ENCODE data around the gene MITF. TPM values are rescaled to one million over a fixed set of nuclear protein-coding genes. Genes with fewer than 3 reads are reported as not detected.
A peak's percentile ranks its signal among the peaks of the same experiment; 100 is the strongest.

The MITF gene
- not detected in 2 replicates for total RNA-seq (2014; rRNA removed; shearing (Covaris generic))
- not detected in 2 replicates for total RNA-seq (2022)
- Bru-seq, nascent RNA: percentile 5 among the genes with signal in this experiment
- percentile 1 among the genes with signal in this experiment for BruChase-seq, experiment 1, labeled RNA remaining after a 6-hour chase
- BruChase-seq, experiment 2, labeled RNA remaining after a 2-hour chase: percentile 1 among the genes with signal in this experiment
- long read RNA-seq: 0 reads

- CTCF ChIA-PET (ENCODE audit: unreplicated experiment): no interaction called here
- H4K20me1 ChIP-seq (ENCODE audit: insufficient read depth, low read length): no peaks in the 10 kb centered on the region
- BruUV-seq (replicated peaks): no TSS peak
- no peak for TF ChIP-seq EZH2phosphoT487 (IDR thresholded peaks at IDR 0.05; ENCODE audit: borderline replicate concordance, low read depth, low read length)
- no peak for TF ChIP-seq CTCF (conservative IDR thresholded peaks at IDR 0.05; ENCODE audit: low read length)
- no peak within 1 kb of the TSS for H2AFZ ChIP-seq (ENCODE audit: low read length)
- no peaks in the 10 kb centered on the region for H3K4me1 ChIP-seq (ENCODE audit: insufficient read depth, low read length, poor library complexity, severe bottlenecking)
- POLR2A ChIA-PET: no interaction called here
- no peak within 1 kb of the TSS for H3K4me2 ChIP-seq (ENCODE audit: low read length)
- no peak for DNase-seq (ENCODE audit: low spot score)
- no peaks in the 10 kb centered on the region; the same call in 1 of the 2 replicates for H3K9me2 ChIP-seq (ENCODE audit: insufficient read depth, low read length)
- intact Hi-C loops (cut with micrococcal nuclease; ENCODE audit: unreplicated experiment): no loop called here
- H3K27ac ChIP-seq (ENCODE audit: low read depth, low read length, poor library complexity, severe bottlenecking): no peak within 1 kb of the TSS
- H3K36me3 ChIP-seq (ENCODE audit: insufficient read depth, low read length): no peaks in the 10 kb centered on the region
- H3K79me2 ChIP-seq (ENCODE audit: insufficient read depth, low read depth, low read length): no peaks in the 10 kb centered on the region
- H3K4me3 ChIP-seq (ENCODE audit: low read depth, low read length, poor library complexity, severe bottlenecking): no peak within 1 kb of the TSS
- no peaks in the 10 kb centered on the region for H3K9me3 ChIP-seq (ENCODE audit: low read length)
Measured at GRCh38 chr3:69739204-69740102, at the start of gene MITF. Gene MITF, plus strand, starts transcription at chr3:69739464. Its CDS starts 134 bp downstream, at chr3:69739598.

GRCh38 chr3:69691860-69692259, 47.4 kb upstream of the MITF start:
- no peaks in the 10 kb centered on the region for H3K79me2 ChIP-seq (ENCODE audit: insufficient read depth, low read depth, low read length)
- TF ChIP-seq CTCF (conservative IDR thresholded peaks at IDR 0.05; ENCODE audit: low read length): no peak
- no peak for TF ChIP-seq EZH2phosphoT487 (IDR thresholded peaks at IDR 0.05; ENCODE audit: borderline replicate concordance, low read depth, low read length)
- BruUV-seq (replicated peaks): no TSS peak
- no peak overlapping the region for H3K4me2 ChIP-seq (ENCODE audit: low read length)
- H3K4me1 ChIP-seq (ENCODE audit: insufficient read depth, low read length, poor library complexity, severe bottlenecking): no peaks in the 10 kb centered on the region
- no peak overlapping the region for H3K27ac ChIP-seq (ENCODE audit: low read depth, low read length, poor library complexity, severe bottlenecking)
- H3K9me3 ChIP-seq (ENCODE audit: low read length): no peaks in the 10 kb centered on the region
- no peak overlapping the region for H2AFZ ChIP-seq (ENCODE audit: low read length)
- POLR2A ChIA-PET: interaction anchor here (0.7 kb wide), 1 partner anchor 28 kb away, joined by 4 read pairs; no protein-coding TSS in a partner anchor
- no peak for DNase-seq (ENCODE audit: low spot score)
- no peaks in the 10 kb centered on the region for H3K9me2 ChIP-seq (ENCODE audit: insufficient read depth, low read length)
- no peaks in the 10 kb centered on the region for H4K20me1 ChIP-seq (ENCODE audit: insufficient read depth, low read length)
- H3K36me3 ChIP-seq (ENCODE audit: insufficient read depth, low read length): no peaks in the 10 kb centered on the region
- CTCF ChIA-PET (ENCODE audit: unreplicated experiment): no interaction called here
- intact Hi-C loops (cut with micrococcal nuclease; ENCODE audit: unreplicated experiment): no loop called here
- no peak overlapping the region for H3K4me3 ChIP-seq (ENCODE audit: low read depth, low read length, poor library complexity, severe bottlenecking)

GRCh38 chr3:69692761-69693160, 46.5 kb upstream of the MITF start:
- CTCF ChIA-PET (ENCODE audit: unreplicated experiment): no interaction called here

More at GRCh38 chr3:69692761-69693160, 46.5 kb upstream of the MITF start:
- Histone ChIP-seq H4K20me1 (ENCODE audit: insufficient read depth, low read length) (no peaks in the 10 kb centered on the region), H2AFZ (ENCODE audit: low read length) (no peak overlapping the region), H3K36me3 (ENCODE audit: insufficient read depth, low read length) (no peaks in the 10 kb centered on the region), H3K4me3 (ENCODE audit: low read depth, low read length, poor library complexity, severe bottlenecking) (no peak overlapping the region), H3K9me3 (ENCODE audit: low read length) (no peaks in the 10 kb centered on the region), H3K79me2 (ENCODE audit: insufficient read depth, low read depth, low read length) (no peaks in the 10 kb centered on the region), H3K4me1 (ENCODE audit: insufficient read depth, low read length, poor library complexity, severe bottlenecking) (no peaks in the 10 kb centered on the region), H3K9me2 (ENCODE audit: insufficient read depth, low read length) (no peaks in the 10 kb centered on the region), H3K27ac (ENCODE audit: low read depth, low read length, poor library complexity, severe bottlenecking) (no peak overlapping the region), H3K4me2 (ENCODE audit: low read length) (no peak overlapping the region)
- DNase-seq (ENCODE audit: low spot score): no peak
- TF ChIP-seq EZH2phosphoT487 (IDR thresholded peaks at IDR 0.05; ENCODE audit: borderline replicate concordance, low read depth, low read length) (no peak), CTCF (conservative IDR thresholded peaks at IDR 0.05; ENCODE audit: low read length) (no peak)
- no TSS peak for BruUV-seq (replicated peaks)
- POLR2A ChIA-PET: no interaction called here
- intact Hi-C loops (cut with micrococcal nuclease; ENCODE audit: unreplicated experiment): no loop called here
